HG02973 (cell line): Measurements from ENCODE around the gene FBXO47.

ENCODE experiments used
- ATAC-seq: cut with Tn5 transposase; IDR thresholded peaks from one replicate; pipeline ENCODE4 v1.9.1; 2021; ENCODE audit warnings: moderate library complexity; ENCODE audit not compliant: unreplicated experiment

The FBXO47 gene

DNA sequence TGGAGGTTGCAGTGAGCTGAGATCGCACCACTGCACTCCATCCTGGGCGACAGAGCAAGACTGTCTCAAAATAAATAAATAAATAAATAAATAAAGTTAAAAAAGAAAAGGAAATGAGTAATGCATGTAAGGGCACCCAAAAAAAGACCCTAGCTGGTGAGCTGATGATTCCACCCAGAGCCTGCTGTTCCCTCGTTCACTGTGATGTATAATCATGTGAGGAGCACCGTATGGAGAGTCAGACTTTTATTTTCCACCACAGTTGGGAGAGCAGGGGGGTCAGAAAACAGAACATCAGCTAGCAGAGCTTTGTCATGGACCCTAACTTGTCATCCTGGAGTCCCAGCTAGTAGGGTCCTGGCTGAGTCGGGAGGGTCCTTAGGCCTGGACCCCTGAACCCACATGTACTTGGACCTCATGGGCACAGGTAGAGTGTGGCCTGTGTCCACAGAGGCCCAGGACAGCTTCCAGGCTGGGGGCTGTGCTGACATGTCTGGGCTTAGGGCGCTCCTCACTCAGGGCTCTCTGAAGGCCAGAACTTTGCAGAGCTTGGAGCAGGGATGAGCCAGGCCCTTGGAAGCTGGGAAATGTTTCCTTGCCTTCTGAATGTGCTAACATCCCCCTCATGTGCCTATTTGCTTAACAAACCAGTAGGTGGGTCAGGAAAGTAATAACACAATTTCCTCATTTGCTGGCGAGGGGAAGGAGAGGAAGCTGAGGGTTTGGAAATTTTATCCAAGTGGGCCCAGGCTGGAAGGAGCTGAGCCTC lies 60.6 kb downstream of the FBXO47 start:
- ATAC-seq: no peak

DNA sequence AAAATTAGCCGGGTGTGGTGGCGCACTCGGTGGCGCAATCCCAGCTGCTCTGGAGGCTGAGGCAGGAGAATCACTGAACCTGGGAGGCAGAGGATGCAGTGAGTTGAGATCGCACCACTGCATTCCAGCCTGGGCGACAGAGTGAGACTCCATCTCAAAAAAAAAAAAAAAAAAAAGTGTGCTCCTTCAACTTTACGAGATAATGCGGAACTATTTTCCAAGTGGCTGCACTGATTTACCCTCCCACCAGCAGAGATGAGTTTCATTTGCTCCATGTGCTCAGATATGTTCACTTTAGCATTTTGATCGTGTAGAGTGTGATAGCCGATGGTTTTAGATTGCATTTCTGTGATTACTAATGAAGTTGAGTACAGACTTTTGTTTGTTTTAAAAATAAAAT lies 61.8 kb downstream of the FBXO47 start:
- no peak for ATAC-seq

DNA sequence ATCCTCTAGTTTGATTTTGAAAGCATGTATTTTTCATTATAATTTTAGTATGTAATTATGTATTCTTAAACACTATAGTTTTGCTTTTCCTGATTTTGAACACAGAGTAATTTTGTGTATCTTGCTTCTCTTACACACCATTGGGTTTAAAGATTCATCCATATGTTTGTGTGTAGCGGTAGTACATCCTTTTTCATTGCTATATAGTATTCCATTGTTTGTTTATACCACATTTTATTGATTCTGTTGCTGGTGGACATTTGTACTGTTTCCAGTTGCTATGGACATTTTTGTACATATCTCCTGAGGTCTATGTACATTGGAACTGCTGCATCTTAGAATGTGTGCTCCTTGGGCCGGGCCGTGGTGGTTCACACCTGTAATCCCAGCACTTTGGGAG lies 62.3 kb downstream of the FBXO47 start:
- ATAC-seq: no peak

DNA sequence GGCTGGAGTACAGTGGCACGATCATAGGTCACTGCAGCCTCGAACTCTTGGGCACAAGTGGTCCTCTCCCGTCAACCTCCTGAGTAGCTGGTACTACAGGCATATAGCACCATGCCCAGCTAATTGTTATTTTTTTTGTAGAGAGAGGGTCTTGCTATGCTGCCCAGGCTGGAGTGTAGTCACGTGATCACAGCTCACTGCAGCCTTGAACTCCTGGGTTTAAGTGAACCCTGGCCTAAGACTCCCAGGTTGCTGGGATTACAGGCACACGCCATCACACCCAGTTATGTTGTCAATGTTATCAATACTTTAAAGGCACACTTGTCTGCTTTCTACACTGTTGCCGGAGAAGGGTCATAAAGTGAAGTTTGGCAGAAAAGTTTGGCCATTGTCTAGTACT lies 63.8 kb downstream of the FBXO47 start:
- ATAC-seq: no peak

DNA sequence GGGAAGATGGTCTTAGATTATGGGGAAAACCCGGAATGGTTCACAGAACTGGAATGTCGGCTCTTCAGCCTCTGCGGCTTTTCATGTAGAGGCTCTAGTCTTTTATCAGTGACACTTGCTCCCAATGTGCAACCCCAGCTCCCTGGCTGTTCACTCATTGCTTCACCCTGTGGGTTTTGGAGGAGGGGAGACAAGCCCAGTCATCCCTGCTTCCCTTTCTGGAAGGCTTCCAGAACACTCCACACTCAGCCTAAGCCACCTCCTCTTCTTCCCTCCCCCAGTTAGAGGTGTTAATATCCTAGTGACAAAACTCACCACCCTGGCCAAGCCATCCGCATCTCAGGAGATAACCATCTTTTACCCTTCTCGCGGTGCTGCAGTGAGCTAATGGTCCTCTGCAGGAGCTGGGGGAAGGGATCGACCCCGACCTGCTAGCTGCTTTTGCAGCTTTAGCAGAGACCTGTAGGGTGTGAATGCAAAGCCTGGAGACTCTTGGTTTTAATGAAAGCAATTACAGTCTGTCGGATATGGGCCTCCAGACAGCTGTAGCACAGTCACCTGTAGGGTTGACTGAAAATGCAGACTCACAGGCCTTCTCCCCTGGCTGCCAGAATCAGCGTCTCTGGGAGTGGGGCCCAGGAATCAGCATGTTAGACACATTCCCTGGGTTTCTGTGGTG lies 66.1 kb downstream of the FBXO47 start:
- no peak for ATAC-seq

DNA sequence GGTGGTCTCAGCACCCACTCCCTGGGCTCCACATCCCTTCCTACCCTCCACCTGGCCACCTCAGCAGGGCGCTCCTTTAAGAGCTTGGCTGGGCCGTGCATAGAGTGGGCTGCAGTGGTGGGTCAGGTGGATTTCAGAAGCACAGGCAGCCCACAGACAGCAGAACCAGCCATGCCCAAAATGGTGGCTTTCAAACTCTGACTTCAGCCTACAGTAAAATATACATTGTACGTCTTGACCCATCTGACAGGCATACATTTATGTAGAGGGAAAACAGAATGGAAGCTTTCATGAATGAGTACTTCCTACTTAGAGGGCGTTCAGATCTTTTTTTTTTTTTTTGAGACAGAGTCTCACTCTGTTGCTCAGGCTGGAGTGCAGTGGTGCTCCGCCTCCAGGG lies 67.8 kb downstream of the FBXO47 start:
- ATAC-seq: no peak

DNA sequence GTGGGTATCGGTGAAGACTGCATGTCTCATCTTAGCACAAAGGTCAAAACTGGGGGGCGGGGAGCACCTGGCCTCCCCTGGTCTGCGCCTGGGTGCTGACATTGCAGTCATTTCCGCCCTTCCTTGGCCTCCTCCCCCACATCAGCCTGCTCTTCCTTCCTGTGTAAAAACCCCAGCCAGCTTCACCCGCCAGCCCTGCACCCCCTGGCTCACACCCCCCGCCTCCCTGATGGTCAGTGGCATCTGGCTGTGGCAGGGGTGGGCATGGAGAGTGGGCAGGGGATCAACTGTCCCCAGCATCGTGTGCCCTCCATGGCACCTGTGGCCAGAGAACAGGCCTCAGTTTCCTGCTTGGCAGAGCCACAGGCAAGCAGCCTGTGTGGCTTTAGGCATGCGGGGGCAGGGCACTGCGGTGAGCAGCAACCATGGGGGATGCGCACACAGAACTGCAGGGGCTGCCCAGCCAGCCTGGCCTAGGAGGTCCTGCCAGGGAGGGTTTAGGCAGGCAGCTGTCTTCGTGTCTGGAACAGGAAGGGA lies 68.3 kb downstream of the FBXO47 start:
- ATAC-seq: peak; percentile 76

DNA sequence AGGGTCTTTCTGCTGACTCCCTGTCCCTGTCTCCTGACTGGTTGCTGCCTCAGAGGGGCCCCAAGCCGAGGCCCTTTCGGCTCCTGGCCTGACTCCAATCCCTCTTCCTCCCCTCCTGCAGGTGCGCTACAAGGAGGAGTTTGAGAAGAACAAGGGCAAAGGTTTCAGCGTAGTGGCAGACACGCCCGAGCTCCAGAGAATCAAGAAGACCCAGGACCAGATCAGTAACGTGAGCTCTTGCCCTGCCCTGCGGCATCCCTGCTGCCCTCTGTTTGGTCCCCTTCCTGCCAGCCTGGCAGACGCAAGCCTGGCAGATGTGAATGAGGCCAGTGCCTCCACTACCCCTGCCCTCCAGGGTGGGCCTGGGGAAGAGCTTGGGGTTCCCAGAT lies 68.9 kb downstream of the FBXO47 start:
- peak; percentile 18 for ATAC-seq

DNA sequence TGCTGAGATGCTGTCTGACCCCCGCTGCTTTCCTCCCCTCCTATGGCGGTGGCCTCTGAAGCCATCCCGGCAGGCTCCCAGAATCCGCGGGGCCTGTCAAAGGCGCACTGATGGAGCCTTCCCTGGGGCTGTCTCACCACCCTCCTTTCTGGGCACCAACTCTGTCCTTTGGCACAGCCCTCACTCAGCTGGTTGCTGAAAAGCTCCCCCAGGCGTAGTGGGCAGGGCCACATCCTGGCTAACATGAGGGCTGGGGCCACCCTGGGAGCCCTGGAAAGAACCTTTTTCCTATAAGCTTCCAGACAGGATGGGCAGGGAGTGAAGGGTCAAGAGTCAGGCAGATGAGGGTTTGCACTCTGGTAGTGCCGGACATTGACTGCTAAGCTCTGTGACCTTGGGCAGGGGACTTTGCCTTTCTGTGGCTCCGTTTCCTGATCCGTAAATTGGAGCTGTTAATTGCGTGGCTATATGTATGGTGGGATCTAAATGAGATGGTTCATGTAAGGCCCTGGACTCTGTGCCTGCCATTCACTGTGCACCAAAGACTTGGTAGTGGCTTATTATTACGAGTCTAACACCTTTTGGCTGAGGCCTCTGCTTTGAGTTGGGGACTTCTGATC lies 69.4 kb downstream of the FBXO47 start:
- ATAC-seq: no peak

DNA sequence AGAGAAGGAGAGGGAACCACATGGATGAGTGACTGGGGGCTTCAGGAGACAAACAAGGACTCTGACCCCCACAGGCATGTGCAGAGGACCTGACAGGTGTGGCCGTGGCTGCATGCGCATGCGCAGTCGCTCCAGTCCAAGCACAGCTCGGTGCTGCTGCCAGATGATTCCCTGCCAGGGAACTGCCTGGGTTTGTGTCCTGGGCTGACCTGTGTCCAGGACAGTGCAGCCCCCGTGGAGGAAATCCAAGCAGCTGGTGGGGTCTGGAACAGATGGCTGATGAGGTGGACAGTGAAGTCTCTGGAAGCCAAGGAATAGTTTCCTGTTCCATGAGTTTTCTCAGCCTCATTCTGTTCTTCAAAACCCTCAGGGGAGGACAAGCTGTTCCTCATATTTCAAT lies 70.0 kb downstream of the FBXO47 start:
- no peak for ATAC-seq

DNA sequence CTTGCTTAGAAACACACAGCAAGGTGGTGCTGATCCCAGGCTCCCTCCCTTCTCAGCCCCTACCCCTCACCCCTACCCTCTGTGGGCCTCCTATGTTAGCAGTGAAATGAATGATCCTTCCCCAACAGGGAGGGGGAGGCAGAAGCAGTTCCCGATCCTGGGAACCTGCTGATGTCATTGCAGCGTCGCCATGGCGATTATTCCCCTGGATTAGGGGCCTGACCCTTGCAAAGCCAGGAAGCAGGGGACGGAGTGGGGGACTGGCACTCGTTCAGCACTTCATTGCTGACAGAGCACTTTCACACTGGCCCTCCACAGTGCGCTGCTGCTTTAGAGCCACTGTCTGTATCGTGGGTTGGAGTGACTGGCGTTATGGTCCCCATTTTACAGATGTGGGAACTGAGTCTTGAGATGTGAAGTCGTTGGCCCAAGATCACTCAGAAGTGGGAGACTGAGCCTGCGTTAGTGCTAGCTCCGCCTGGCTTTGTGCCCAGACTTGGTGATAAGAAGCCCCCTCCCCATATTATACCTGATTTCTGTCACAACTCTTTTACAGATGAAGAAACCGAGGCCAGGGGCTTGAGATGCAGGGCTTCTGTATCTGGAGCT lies 70.8 kb downstream of the FBXO47 start:
- no peak for ATAC-seq

DNA sequence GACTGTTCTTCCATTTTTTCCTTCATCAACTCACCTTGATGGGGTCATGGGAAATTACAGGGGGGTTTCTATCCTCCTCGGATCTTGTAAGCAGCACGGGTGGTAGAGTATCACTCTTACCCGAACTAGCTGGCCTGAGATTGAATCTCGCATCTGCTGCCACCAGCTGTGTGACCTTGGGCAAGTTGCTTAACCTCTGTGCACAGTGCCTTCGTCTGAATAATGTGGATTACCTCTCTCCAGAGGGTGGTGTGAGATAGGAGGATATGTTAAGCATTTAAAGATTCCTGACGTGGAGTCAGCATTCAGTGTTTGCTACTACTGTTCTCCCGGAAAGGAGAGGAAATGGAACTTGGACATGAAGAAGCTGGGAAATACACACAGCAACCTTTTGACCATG lies 72.9 kb downstream of the FBXO47 start:
- ATAC-seq: no peak

DNA sequence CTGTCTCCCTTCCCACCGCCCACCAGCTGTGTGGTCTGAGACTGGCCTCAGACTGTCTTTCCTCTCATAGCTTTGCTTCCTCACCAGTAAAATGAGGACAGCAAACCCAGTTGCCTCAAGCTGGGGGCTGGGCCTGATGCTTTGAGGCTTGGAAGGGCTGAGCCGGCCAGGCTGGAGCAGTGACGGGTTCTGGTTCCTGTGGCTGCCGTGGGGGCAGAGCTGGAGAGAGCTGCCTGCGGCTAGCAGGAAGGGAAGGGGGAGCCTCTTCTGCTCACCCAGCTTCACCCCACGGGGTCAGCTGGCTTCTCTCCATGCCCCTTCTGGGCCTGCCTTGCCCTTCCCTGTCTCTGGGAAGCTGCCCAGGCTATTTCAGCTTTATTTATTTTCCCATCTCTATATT lies 73.6 kb downstream of the FBXO47 start:
- no peak for ATAC-seq

DNA sequence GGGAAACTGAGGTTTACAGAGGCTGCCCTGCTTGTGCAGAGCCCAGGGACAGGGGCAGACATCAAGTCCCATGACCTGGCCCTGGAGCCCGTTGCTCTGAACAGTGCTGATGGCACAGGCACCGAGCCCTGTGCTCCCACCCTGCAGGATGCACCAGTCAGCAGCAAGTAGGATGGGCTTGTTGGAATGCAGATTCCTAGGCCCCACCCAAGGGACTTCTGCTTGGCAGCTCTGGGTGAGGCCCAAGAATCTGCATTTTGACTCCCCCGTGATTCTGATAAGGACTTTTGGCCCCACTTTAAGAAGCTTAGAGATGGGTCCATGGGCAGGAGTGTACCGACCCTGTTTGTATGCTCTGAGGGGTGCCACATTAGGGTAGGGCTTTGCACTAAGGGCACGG lies 74.1 kb downstream of the FBXO47 start:
- no peak for ATAC-seq

DNA sequence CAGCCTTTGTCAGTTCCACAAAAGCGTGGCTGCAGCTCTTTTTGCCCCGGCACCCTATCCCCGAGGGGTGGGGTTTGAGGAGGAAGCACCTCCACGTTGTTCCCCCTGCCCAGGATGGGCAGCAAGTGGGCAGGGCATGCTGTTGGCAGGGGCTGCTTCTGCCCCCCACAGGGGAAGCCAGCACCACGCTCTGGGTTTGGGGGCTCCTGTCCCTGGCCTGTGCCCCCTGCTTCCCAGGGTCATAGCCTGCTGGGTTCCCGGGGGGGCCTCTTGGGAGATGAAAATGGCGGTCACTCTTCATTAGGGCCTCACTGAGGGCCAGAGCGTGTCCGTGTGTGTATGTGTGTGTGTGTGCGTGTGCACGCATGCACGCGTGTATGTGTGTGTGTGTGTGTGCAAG lies 74.6 kb downstream of the FBXO47 start:
- ATAC-seq: no peak

DNA sequence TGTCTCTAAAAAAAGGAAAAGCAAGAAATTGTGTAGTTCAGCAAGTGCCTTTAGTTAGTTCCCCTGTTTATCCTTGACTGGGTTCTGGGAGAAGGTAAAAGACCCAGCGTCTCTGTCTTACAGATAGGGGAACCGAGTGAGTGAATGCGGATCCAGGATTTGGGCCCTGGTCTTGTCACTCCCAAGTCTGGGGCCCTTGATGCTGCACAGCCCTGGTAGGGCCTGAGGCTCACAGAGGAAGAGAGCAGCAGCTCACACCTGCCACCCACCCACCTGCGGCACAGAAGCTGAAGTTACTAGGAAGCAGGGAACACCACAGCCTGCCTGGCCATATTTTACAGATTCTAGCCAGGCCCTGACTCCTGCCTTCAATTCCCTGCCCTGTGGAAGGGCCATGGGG lies 75.1 kb downstream of the FBXO47 start:
- no peak for ATAC-seq

DNA sequence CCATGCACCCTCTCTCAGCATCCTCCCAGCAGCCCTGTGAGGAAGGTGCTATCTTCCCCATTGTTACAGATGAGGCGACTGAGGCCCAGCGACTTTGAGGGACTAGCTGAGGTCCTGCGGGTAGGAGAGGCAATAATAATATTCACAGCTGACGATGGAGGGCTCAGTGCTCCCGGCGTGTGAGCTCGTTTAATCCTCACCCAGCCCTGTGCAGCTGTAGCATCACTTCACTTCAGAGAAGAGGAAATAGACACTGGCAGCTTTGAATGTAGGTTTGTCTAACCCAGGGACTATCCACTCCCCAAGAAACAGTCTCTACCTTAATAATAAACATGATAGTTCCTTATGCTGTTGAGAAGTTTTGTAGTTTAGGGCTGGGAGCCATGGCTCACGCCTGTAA lies 75.8 kb downstream of the FBXO47 start:
- no peak for ATAC-seq

DNA sequence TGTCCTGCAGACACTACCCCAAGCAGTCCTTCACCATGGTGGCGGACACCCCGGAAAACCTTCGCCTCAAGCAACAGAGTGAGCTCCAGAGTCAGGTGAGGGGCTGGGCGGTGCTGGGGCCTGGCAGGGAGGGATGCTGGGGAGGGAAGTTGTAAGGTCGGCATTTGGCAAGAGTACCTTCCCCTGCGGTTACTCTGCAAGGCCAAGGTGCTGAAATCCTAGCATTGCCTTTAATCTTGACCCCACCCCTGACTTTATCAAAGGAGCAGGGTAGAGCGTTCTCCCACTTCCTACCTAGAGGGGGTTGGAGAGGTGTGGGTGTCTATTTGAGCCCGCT lies 76.8 kb downstream of the FBXO47 start:
- ATAC-seq: no peak

DNA sequence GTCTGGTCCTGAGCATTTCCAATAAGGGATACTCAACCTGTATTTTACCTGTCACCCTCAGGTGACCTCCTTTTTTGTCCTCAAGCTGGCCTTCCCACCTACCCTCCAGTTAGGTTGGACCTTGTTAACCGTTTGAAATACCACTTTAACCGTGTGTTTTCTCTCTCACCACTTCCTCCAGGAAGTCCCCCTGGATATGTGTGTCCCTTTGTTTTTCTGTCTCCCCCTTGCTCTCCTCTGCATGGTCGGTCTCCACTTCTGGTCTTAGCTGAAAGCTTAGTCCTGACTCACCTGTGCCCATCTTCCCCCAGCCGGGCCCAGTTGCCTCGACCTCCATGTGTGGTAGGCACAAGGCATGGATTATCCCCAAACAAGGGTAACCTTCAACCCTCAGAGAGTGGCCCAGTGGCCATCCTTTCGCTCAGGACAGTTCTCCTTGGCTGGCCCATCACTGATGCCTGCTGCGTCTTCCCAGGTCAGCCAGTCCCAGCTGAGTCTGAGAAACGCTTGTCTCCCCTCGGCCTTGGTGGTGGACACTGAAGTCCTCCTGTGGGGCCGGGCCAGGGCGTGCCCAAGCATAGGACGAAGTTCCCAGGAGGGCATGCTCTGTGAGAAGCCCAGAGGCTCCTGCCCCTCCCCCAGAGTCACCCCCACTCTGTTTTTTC lies 77.3 kb downstream of the FBXO47 start:
- no peak for ATAC-seq

DNA sequence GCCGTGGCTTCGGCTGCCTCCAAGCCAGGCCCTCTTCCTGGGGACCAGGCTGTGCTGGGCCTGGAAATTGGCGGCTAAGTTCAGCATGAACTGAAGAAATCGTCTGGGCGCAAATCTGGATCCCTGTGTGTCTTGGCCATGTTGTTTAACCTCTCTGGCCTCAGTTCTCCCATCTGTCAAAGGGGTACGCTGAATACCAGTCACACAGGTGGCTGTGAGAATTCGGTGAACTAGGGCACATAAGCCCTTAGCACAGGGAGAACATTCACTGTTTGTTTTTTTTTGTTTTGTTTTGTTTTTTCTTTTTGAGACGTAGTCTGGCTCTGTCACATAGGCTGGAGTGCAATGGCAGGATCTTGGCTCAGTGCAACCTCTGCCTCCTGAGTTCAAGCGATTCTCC lies 78.4 kb downstream of the FBXO47 start:
- ATAC-seq: no peak

DNA sequence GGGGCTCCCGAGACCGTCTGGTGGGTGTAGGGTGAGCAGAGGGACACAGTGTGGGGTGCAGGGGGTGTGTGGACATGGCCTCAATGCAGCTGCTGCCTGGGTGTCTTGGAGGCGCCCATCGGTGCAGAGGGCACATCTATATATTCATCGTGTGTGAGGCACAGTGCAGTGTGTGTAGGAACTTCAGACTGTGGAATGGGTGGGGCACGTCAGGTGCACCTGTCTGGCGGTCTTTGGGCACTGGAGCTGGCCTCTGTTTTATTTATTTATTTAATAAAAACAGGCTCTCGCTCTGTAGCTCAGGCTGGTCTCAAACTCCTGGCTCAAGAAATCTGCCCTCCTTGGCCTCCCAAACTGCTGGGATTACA lies 80.6 kb downstream of the FBXO47 start:
- ATAC-seq: no peak
